BLaER1 (cell line): ENCODE data around the gene SLC4A4.

ENCODE experiments used
- H3K27ac ChIP-seq: shearing (Covaris generic); formaldehyde crosslinking; 2 replicates; pipeline ENCODE4 v1.8.1; 2022
- H3K27me3 ChIP-seq: shearing (Covaris generic); formaldehyde crosslinking; 2 replicates; pipeline ENCODE4 v1.8.1; 2022
- H3K36me3 ChIP-seq: shearing (Covaris generic); formaldehyde crosslinking; 2 replicates; pipeline ENCODE4 v1.8.1; 2022
- H3K4me1 ChIP-seq: shearing (Covaris generic); formaldehyde crosslinking; 2 replicates; pipeline ENCODE4 v1.8.1; 2022
- H3K4me2 ChIP-seq: shearing (Covaris generic); formaldehyde crosslinking; 2 replicates; pipeline ENCODE4 v1.8.1; 2022
- H3K4me3 ChIP-seq: shearing (Covaris generic); formaldehyde crosslinking; 2 replicates; pipeline ENCODE4 v1.8.1; 2022
- H3K9ac ChIP-seq: shearing (Covaris generic); formaldehyde crosslinking; 2 replicates; pipeline ENCODE4 v1.8.1; 2022
- H3K9me3 ChIP-seq: shearing (Covaris generic); formaldehyde crosslinking; 2 replicates; pipeline ENCODE4 v1.8.1; 2022
- H4K20me1 ChIP-seq: shearing (Covaris generic); formaldehyde crosslinking; 2 replicates; pipeline ENCODE4 v1.8.1; 2022
- Cebpa-rat ChIP-seq: shearing (Covaris generic); IDR thresholded peaks from 2 replicates; pipeline ENCODE4 v1.8.1; 2022

SLC4A4 gene

DNA sequence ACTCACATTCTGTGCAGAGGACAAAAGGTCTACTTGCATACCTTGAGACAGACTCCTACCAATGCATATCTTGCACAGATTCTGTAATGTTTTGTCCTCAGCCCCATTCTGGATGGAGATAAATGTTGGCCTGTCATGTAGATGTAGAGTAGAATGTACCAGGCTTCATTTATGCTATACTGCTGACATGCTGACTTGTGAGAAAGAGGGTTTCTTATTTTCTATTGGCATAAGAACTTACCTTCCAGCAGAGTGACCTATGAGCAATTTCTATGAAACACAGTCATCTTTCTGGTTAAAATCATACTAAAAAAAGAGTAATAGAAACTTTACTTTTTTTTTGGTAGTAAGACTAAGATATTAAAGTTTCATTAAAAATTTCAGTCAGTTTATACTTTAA is 17.2 kb downstream of the SLC4A4 start:
- H3K9ac ChIP-seq = no peak overlapping the region
- no peak overlapping the region for H3K4me3 ChIP-seq
- TF ChIP-seq Cebpa-rat = no peak
- no peaks in the 10 kb centered on the region for H3K4me1 ChIP-seq
- no peak overlapping the region for H3K27ac ChIP-seq
- H3K9me3 ChIP-seq = no peaks in the 10 kb centered on the region
- H3K27me3 ChIP-seq = no peaks in the 10 kb centered on the region
- H4K20me1 ChIP-seq = no peaks in the 10 kb centered on the region
- no peaks in the 10 kb centered on the region for H3K36me3 ChIP-seq
- H3K4me2 ChIP-seq = no peak overlapping the region

- no peak overlapping the region for H3K27ac ChIP-seq
- no peaks in the 10 kb centered on the region for H3K4me1 ChIP-seq
- TF ChIP-seq Cebpa-rat = no peak
- no peaks in the 10 kb centered on the region for H3K27me3 ChIP-seq
- H3K4me3 ChIP-seq = no peak overlapping the region
- H4K20me1 ChIP-seq = no peaks in the 10 kb centered on the region
- no peaks in the 10 kb centered on the region for H3K9me3 ChIP-seq
- no peak overlapping the region for H3K4me2 ChIP-seq
- no peak overlapping the region for H3K9ac ChIP-seq
- no peaks in the 10 kb centered on the region for H3K36me3 ChIP-seq
Observed at GRCh38 chr4:71356924-71357663, 18.3 kb downstream of the SLC4A4 start.

DNA sequence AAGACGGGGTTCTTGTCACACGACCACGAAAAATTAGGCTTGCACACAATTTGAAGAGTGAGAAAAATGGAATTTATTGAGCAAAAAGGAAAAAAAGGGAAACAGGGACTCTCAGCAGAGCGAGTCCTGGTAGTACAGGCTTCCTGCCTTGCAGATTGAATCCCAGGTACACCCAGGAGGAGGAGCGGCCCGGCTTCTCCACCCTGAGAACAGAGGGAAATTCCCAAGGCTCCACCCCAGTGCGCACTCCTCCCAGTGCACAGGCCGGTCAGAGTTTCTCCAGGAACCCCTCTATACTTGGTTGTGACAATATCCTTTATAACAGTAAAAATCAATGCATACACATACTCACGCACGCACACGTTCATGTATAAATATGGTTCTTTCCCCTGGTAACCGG is 22.0 kb downstream of the SLC4A4 start:
- Histone ChIP-seq H3K27me3 (no peaks in the 10 kb centered on the region), H3K27ac (no peak overlapping the region), H3K36me3 (no peaks in the 10 kb centered on the region), H3K4me1 (no peaks in the 10 kb centered on the region), H3K9me3 (no peaks in the 10 kb centered on the region), H4K20me1 (no peaks in the 10 kb centered on the region), H3K9ac (no peak overlapping the region), H3K4me3 (no peak overlapping the region), H3K4me2 (no peak overlapping the region)
- TF ChIP-seq Cebpa-rat = no peak

- H3K9ac ChIP-seq = no peak overlapping the region
- no peak overlapping the region for H3K27ac ChIP-seq
- no peaks in the 10 kb centered on the region for H3K36me3 ChIP-seq
- no peaks in the 10 kb centered on the region for H3K9me3 ChIP-seq
- H3K4me3 ChIP-seq = no peak overlapping the region
- H3K4me1 ChIP-seq = no peaks in the 10 kb centered on the region
- TF ChIP-seq Cebpa-rat = no peak
- H4K20me1 ChIP-seq = no peaks in the 10 kb centered on the region
- H3K27me3 ChIP-seq = no peaks in the 10 kb centered on the region
- H3K4me2 ChIP-seq = no peak overlapping the region
Observed at GRCh38 chr4:71361476-71361875, 22.7 kb downstream of the SLC4A4 start.

DNA sequence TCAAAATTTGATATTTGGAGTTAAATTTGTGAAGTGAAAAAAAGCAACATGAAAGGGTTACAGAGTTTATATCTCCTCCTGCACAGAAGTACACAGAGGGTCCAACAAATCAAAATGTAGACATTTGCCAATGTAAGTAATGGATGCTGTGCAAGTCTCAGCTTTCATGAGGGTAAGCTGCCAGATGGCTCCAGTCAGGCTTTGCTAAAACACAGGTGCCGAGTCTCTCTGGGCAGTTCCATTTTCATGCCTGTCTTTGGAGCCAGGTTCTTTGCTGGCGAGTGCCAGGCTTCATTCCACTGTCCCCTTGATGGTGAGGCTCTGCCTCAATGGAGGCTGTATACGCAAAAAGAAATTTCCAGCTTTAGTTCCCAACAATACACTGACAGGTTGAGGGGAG is 27.9 kb downstream of the SLC4A4 start:
- Histone ChIP-seq H3K9me3 (no peaks in the 10 kb centered on the region), H3K36me3 (no peaks in the 10 kb centered on the region), H3K27me3 (no peaks in the 10 kb centered on the region), H3K9ac (no peak overlapping the region), H3K27ac (no peak overlapping the region), H3K4me2 (no peak overlapping the region), H4K20me1 (no peaks in the 10 kb centered on the region), H3K4me3 (no peak overlapping the region), H3K4me1 (no peaks in the 10 kb centered on the region)
- no peak for TF ChIP-seq Cebpa-rat

DNA sequence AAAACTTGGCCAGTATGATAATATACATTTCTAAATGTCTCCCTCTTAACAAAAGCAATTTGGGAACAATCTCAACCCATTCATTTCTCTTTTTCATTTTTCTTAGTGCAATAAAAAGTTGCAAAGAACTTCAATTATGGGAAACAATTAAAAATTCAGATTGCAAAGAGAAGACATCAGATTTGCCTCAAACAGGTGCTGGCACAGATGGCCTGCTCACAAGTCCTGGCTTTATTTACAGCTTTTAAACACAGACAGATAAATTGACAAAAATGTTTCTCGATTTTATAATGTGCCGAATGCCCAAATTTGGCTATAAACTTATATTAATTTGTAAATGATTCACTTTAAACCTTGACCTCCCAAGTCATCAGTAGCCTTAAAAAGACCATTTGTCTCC is 28.7 kb downstream of the SLC4A4 start:
- Histone ChIP-seq H3K9me3 (no peaks in the 10 kb centered on the region), H4K20me1 (no peaks in the 10 kb centered on the region), H3K4me3 (no peak overlapping the region), H3K27me3 (no peaks in the 10 kb centered on the region), H3K36me3 (no peaks in the 10 kb centered on the region), H3K4me1 (no peaks in the 10 kb centered on the region), H3K4me2 (no peak overlapping the region), H3K9ac (no peak overlapping the region), H3K27ac (no peak overlapping the region)
- TF ChIP-seq Cebpa-rat = no peak

- Histone ChIP-seq H3K4me2 (no peak overlapping the region), H3K4me3 (no peak overlapping the region), H3K36me3 (no peaks in the 10 kb centered on the region), H3K4me1 (no peaks in the 10 kb centered on the region), H3K9ac (no peak overlapping the region), H3K9me3 (no peaks in the 10 kb centered on the region), H3K27ac (no peak overlapping the region), H4K20me1 (no peaks in the 10 kb centered on the region), H3K27me3 (no peaks in the 10 kb centered on the region)
- no peak for TF ChIP-seq Cebpa-rat
Observed at GRCh38 chr4:71368906-71369305, 30.1 kb downstream of the SLC4A4 start.

DNA sequence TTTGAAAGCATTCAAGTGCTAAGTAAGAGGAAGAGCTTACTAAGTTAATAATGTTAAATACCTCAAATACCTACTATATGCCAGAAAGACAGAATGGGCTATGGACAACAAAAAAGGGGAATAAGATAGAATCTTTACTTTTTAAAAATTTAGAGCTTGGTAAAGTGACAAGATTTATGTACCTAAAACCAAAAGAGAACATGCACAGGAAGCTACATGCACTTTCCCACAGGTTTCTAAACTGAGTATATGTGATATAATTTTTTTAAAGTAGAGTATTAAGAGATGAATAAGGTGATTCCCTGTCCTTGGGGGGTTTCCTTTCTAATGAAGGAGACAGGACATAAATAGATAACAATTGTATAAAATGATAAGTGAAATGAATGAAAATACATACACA is 30.7 kb downstream of the SLC4A4 start:
- no peak overlapping the region for H3K27ac ChIP-seq
- H3K4me3 ChIP-seq = no peak overlapping the region
- no peak for TF ChIP-seq Cebpa-rat
- no peaks in the 10 kb centered on the region for H3K27me3 ChIP-seq
- H3K4me2 ChIP-seq = no peak overlapping the region
- no peak overlapping the region for H3K9ac ChIP-seq
- no peaks in the 10 kb centered on the region for H3K9me3 ChIP-seq
- no peaks in the 10 kb centered on the region for H4K20me1 ChIP-seq
- no peaks in the 10 kb centered on the region for H3K36me3 ChIP-seq
- no peaks in the 10 kb centered on the region for H3K4me1 ChIP-seq

GRCh38 chr4:71375494-71375893 is 36.7 kb downstream of the SLC4A4 start:
- Histone ChIP-seq H3K27me3 (no peaks in the 10 kb centered on the region), H3K9ac (no peak overlapping the region), H3K4me2 (no peak overlapping the region), H4K20me1 (no peaks in the 10 kb centered on the region), H3K36me3 (no peaks in the 10 kb centered on the region), H3K9me3 (no peaks in the 10 kb centered on the region), H3K27ac (no peak overlapping the region), H3K4me1 (no peaks in the 10 kb centered on the region), H3K4me3 (no peak overlapping the region)
- no peak for TF ChIP-seq Cebpa-rat

- Histone ChIP-seq H3K4me2 (no peak overlapping the region), H3K27me3 (no peaks in the 10 kb centered on the region), H3K27ac (no peak overlapping the region), H3K9me3 (no peaks in the 10 kb centered on the region), H4K20me1 (no peaks in the 10 kb centered on the region), H3K4me1 (no peaks in the 10 kb centered on the region), H3K36me3 (no peaks in the 10 kb centered on the region), H3K4me3 (no peak overlapping the region), H3K9ac (no peak overlapping the region)
- TF ChIP-seq Cebpa-rat = no peak
Observed at GRCh38 chr4:71377561-71377960, 38.7 kb downstream of the SLC4A4 start.

DNA sequence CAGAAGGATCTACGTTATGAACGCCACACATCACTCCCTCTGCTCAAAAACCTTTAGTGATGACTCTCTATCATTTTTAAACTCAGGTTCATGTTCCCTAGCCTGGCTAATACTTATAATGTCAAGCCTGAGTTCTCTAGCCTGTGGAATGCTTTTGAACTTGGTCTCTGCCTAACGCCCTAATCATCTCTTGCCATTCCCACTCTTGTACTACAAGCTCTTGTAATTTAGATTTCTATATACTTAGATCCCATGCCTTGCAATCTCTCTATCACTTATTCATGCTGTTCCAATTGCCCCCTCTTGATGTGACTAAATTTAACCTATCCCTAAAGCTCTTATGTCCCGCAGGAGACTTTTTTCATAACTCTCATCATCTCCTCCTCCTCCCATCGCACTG is 40.3 kb downstream of the SLC4A4 start:
- Histone ChIP-seq H3K27me3 (no peaks in the 10 kb centered on the region), H3K9me3 (no peaks in the 10 kb centered on the region), H3K36me3 (no peaks in the 10 kb centered on the region), H3K4me3 (no peak overlapping the region), H3K9ac (no peak overlapping the region), H4K20me1 (no peaks in the 10 kb centered on the region), H3K27ac (no peak overlapping the region), H3K4me1 (no peaks in the 10 kb centered on the region), H3K4me2 (no peak overlapping the region)
- no peak for TF ChIP-seq Cebpa-rat
